HG02943 (cell line): ENCODE measurements around the gene ADAM8.

Experiments
- ATAC-seq: cut with Tn5 transposase; IDR thresholded peaks from one replicate; pipeline ENCODE4 v1.9.1; 2021; ENCODE audit warnings: mild to moderate bottlenecking, low read depth, moderate library complexity; ENCODE audit not compliant: unreplicated experiment

The ADAM8 gene

GRCh38 chr10:133283931-133284330, 7.3 kb upstream of the ADAM8 start:
- ATAC-seq, result no peak

- ATAC-seq, result no peak
Observed at GRCh38 chr10:133282846-133283390, 6.2 kb upstream of the ADAM8 start.

- ATAC-seq, result no peak
Observed at GRCh38 chr10:133281628-133282372, 5.1 kb upstream of the ADAM8 start.

- no peak for ATAC-seq
Observed at GRCh38 chr10:133281084-133281483, 4.4 kb upstream of the ADAM8 start.

- no peak for ATAC-seq
Observed at GRCh38 chr10:133280391-133281059, 3.9 kb upstream of the ADAM8 start.

- ATAC-seq, result no peak
Observed at GRCh38 chr10:133279326-133280226, 2.9 kb upstream of the ADAM8 start.

GRCh38 chr10:133278577-133279265, 2.1 kb upstream of the ADAM8 start:
- ATAC-seq, result peak; percentile 40

- ATAC-seq, result no peak
Observed at GRCh38 chr10:133277993-133278576, 1.4 kb upstream of the ADAM8 start.

GRCh38 chr10:133277277-133277992, 767 bp upstream of the ADAM8 start:
- ATAC-seq, result no peak

GRCh38 chr10:133276100-133276434, 601 bp downstream of the ADAM8 start:
- ATAC-seq, result no peak

GRCh38 chr10:133275684-133276092, 980 bp downstream of the ADAM8 start:
- ATAC-seq, result peak; percentile 40

- peak; percentile 35 for ATAC-seq
Observed at GRCh38 chr10:133274751-133275683, 1.7 kb downstream of the ADAM8 start.

GRCh38 chr10:133273534-133274143, 3.0 kb downstream of the ADAM8 start:
- ATAC-seq, result no peak

- ATAC-seq, result no peak
Observed at GRCh38 chr10:133272964-133273420, 3.7 kb downstream of the ADAM8 start.

GRCh38 chr10:133272301-133272963, 4.2 kb downstream of the ADAM8 start:
- no peak for ATAC-seq

GRCh38 chr10:133271521-133272300, 5.0 kb downstream of the ADAM8 start:
- no peak for ATAC-seq
